ENCODE results near the gene TTC16.

Gene TTC16

GRCh38 chr9:127770905-127771569 is 55.2 kb downstream of the TTC16 start:
- CTCF ChIA-PET: interaction anchor here (0.9 to 10.4 kb wide), 8 partner anchors 9 to 149 kb away, joined by 3 to 93 read pairs (median 6); partner anchors contain the start of genes CDK9 and TOR2A
- TF ChIP-seq CTCF (IDR thresholded peaks at IDR 0.05; ENCODE audit: insufficient read depth, low read length, missing control alignments): no peak
- peak overlapping the region; percentile 59 for H3K4me3 ChIP-seq (ENCODE audit: low read depth, low read length)
- POLR2A ChIA-PET: interaction anchor here (1.0 kb wide), 2 partner anchors 15 to 32 kb away, joined by 3 to 4 read pairs; partner anchors contain the start of genes CDK9 and FPGS
- DNase-seq (ENCODE audit: low read depth, low spot score): peak; percentile 50

GRCh38 chr9:127771570-127772189 is 55.8 kb downstream of the TTC16 start:
- no peak for TF ChIP-seq CTCF (IDR thresholded peaks at IDR 0.05; ENCODE audit: insufficient read depth, low read length, missing control alignments)
- DNase-seq (ENCODE audit: low read depth, low spot score): no peak
- peak overlapping the region; percentile 59 for H3K4me3 ChIP-seq (ENCODE audit: low read depth, low read length)
- ChIA-PET CTCF (interaction anchor here (1.1 to 10.4 kb wide), 7 partner anchors 9 to 148 kb away, joined by 3 to 93 read pairs (median 8); partner anchors contain the start of genes CDK9 and TOR2A), POLR2A (interaction anchor here (1.0 kb wide), 2 partner anchors 14 to 31 kb away, joined by 3 to 4 read pairs; partner anchors contain the start of genes CDK9 and FPGS)

GRCh38 chr9:127772603-127773002 is 56.7 kb downstream of the TTC16 start:
- POLR2A ChIA-PET: no interaction called here
- TF ChIP-seq CTCF (IDR thresholded peaks at IDR 0.05; ENCODE audit: insufficient read depth, low read length, missing control alignments): no peak
- no peak for DNase-seq (ENCODE audit: low read depth, low spot score)
- H3K4me3 ChIP-seq (ENCODE audit: low read depth, low read length): no peak overlapping the region
- CTCF ChIA-PET: interaction anchor here (1.0 to 10.4 kb wide), 3 partner anchors 11 to 148 kb away, joined by 4 to 93 read pairs (median 5); partner anchors contain the start of genes CDK9 and TOR2A

- POLR2A ChIA-PET: no interaction called here
- TF ChIP-seq CTCF (IDR thresholded peaks at IDR 0.05; ENCODE audit: insufficient read depth, low read length, missing control alignments): no peak
- H3K4me3 ChIP-seq (ENCODE audit: low read depth, low read length): no peak overlapping the region
- CTCF ChIA-PET: interaction anchor here (1.0 to 10.4 kb wide), 3 partner anchors 11 to 148 kb away, joined by 4 to 93 read pairs (median 5); partner anchors contain the start of genes CDK9 and TOR2A
- no peak for DNase-seq (ENCODE audit: low read depth, low spot score)
Observed at GRCh38 chr9:127773272-127773671, 57.4 kb downstream of the TTC16 start.

GRCh38 chr9:127773981-127774380 is 58.1 kb downstream of the TTC16 start:
- DNase-seq (ENCODE audit: low read depth, low spot score): no peak
- no peak overlapping the region for H3K4me3 ChIP-seq (ENCODE audit: low read depth, low read length)
- no peak for TF ChIP-seq CTCF (IDR thresholded peaks at IDR 0.05; ENCODE audit: insufficient read depth, low read length, missing control alignments)
- ChIA-PET POLR2A (no interaction called here), CTCF (interaction anchor here (1.0 to 10.4 kb wide), 3 partner anchors 10 to 39 kb away, joined by 4 to 93 read pairs (median 5); partner anchors contain the start of genes CDK9 and TOR2A)

Measured in AG04449 (cell line).